Gastroesophageal sphincter (tissue), 4 donors: Measurements from ENCODE around the gene C1QB. TPM values are rescaled to one million over a fixed set of nuclear protein-coding genes. Genes with fewer than 3 reads are reported as not detected.
A peak's percentile ranks its signal among the peaks of the same experiment; 100 is the strongest.
"Not testable (repeated sequence)": the region's sequence is repeated elsewhere in the genome, so short reads cannot be mapped to it uniquely, and the experiment has no call there.

ENCODE experiments used
- ATAC-seq: fragments of 150-250 bp; one replicate; pipeline ENCODE4 v1.9.1; 2016; ENCODE audit warnings: mild to moderate bottlenecking, moderate library complexity
- H3K27ac ChIP-seq, 4 donors: fragments of 200-600 bp; sonication (generic) in 3 of 4; 1 replicate in 3 of 4; 2 replicates in 1 of 4; pipeline ENCODE4 v1.5.1; 2016 to 2019
- H3K27me3 ChIP-seq: fragments of 200-600 bp; sonication (generic); one replicate; pipeline ENCODE4 v1.5.1; 2019
- H3K36me3 ChIP-seq, 2 donors: fragments of 200-600 bp; sonication (generic); one replicate each; pipeline ENCODE4 v1.5.1; 2019; ENCODE audit warnings: control low read depth in 1 of 2
- H3K4me1 ChIP-seq, 3 donors: fragments of 200-600 bp; sonication (generic); 1 replicate in 2 of 3; 2 replicates in 1 of 3; pipeline ENCODE4 v1.5.1; 2016 to 2019; ENCODE audit warnings: control low read depth in 2 of 3
- H3K4me3 ChIP-seq, 2 donors: fragments of 200-600 bp; sonication (generic); one replicate each; pipeline ENCODE4 v1.5.1; 2019; ENCODE audit warnings: mild to moderate bottlenecking in 1 of 2, moderate library complexity in 1 of 2
- H3K9me3 ChIP-seq, 3 donors: fragments of 200-600 bp; sonication (generic); one replicate each; pipeline ENCODE4 v1.5.1; 2017 to 2019; ENCODE audit warnings: control low read depth in 2 of 3
- CTCF ChIP-seq, 4 experiments: fragments of 200-600 bp in 2 of 4; fragments of 450-650 bp in 2 of 4; sonication (generic) in 1 of 4; IDR thresholded peaks; one replicate each; pipeline ENCODE4 v1.5.1; 2017 to 2019; ENCODE audit warnings: antibody characterized with exemption in 4 of 4, mild to moderate bottlenecking in 2 of 4, moderate library complexity in 2 of 4
- EP300 ChIP-seq: sonication (generic); formaldehyde crosslinking; IDR thresholded peaks from one replicate; pipeline ENCODE4 v1.6.1; 2017; ENCODE audit warnings: antibody characterized with exemption, mild to moderate bottlenecking
- POLR2A ChIP-seq, 2 donors: fragments of 450-650 bp; IDR thresholded peaks; one replicate each; pipeline ENCODE4 v1.6.1; 2017; ENCODE audit warnings: antibody characterized with exemption in 2 of 2, mild to moderate bottlenecking in 2 of 2, moderate library complexity in 1 of 2
- POLR2AphosphoS5 ChIP-seq: sonication (generic); formaldehyde crosslinking; IDR thresholded peaks from one replicate; pipeline ENCODE4 v1.6.1; 2017; ENCODE audit warnings: antibody characterized with exemption
- WGBS, 2 donors: methylation state at CpG; one replicate each; pipeline ENCODE4 v1.1.5; 2018; ENCODE audit warnings: low coverage in 1 of 2; 5-methylcytosine and 5-hydroxymethylcytosine counted together
- total RNA-seq, 4 donors: library from RNA; depleted of rRNA; stranded (reverse); fragments of >200 nt; gene quantifications; one replicate each; pipeline ENCODE4 v1.1.0, GENCODE V29; 2016

Gene C1QB
- total RNA-seq, 4 donors from 2014 or later = 37.0 to 607 (median 249) TPM

GRCh38 chr1:22670352-22670975 lies 17.4 kb downstream of the C1QB start:
- no peak overlapping the region for H3K27ac ChIP-seq
- no peak overlapping the region for H3K4me3 ChIP-seq
- no peak for ATAC-seq
- no peaks in the 10 kb centered on the region for H3K36me3 ChIP-seq
- 48 to 50% methylated on average over 2 to 12 of the region's 12 CpGs for WGBS, 2 donors
- H3K27me3 ChIP-seq = peaks cover 76% of the 10 kb centered on the region
- no peaks in the 10 kb centered on the region for H3K9me3 ChIP-seq
- TF ChIP-seq EP300 (no peak), CTCF (IDR thresholded peaks at IDR 0.05) (no peak), POLR2A (IDR thresholded peaks at IDR 0.05) (no peak), POLR2AphosphoS5 (no peak)
- no peaks in the 10 kb centered on the region for H3K4me1 ChIP-seq

GRCh38 chr1:22671999-22672398 lies 19.0 kb downstream of the C1QB start:
- TF ChIP-seq EP300 = no peak
- no peak for TF ChIP-seq POLR2A (IDR thresholded peaks at IDR 0.05)
- TF ChIP-seq CTCF (IDR thresholded peaks at IDR 0.05) = no peak
- TF ChIP-seq POLR2AphosphoS5 = no peak
- H3K27ac ChIP-seq = no peak overlapping the region
- no peaks in the 10 kb centered on the region for H3K4me1 ChIP-seq
- H3K27me3 ChIP-seq = peaks cover 87% of the 10 kb centered on the region
- 80% methylated on average over 1 of the region's 4 CpGs; no CpG with 5 or more reads in 1 of the 2 donors for WGBS, 2 donors
- no peaks in the 10 kb centered on the region for H3K36me3 ChIP-seq
- ATAC-seq = no peak
- no peaks in the 10 kb centered on the region for H3K9me3 ChIP-seq
- H3K4me3 ChIP-seq = no peak overlapping the region

GRCh38 chr1:22673486-22674409 lies 20.7 kb downstream of the C1QB start:
- H3K27ac ChIP-seq = no peak overlapping the region
- 11 to 15% methylated on average over 5 to 6 of the region's 17 CpGs for WGBS, 2 donors
- H3K4me3 ChIP-seq = no peak overlapping the region
- TF ChIP-seq CTCF (IDR thresholded peaks at IDR 0.05) = peak in 2 of 4 experiments; percentile 42 to 52
- no peak for TF ChIP-seq POLR2AphosphoS5
- ATAC-seq = no peak
- H3K4me1 ChIP-seq = no peaks in the 10 kb centered on the region
- H3K27me3 ChIP-seq = peaks cover 90% of the 10 kb centered on the region
- no peaks in the 10 kb centered on the region for H3K36me3 ChIP-seq
- no peaks in the 10 kb centered on the region for H3K9me3 ChIP-seq

DNA sequence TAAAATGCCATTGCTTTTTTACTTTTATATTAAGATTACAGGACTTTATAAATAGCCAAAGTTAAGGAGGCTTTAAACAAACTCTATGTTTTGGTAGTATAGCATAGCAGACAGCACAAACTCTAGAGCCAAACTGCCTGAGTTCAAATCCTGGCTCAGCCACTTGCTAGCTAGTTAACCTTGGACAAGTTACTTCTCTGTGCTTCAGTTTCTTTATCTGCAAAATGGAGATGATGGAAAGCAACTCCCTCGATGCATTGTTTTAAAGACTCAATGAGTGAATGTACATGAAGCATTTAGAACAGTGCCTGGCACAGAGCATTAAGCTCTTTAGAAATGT lies 21.3 kb downstream of the C1QB start:
- 53 to 83% methylated on average over 1 of the region's 1 CpG for WGBS, 2 donors
- ATAC-seq = no peak
- H3K4me3 ChIP-seq = no peak overlapping the region
- no peak for TF ChIP-seq POLR2AphosphoS5
- TF ChIP-seq EP300 = no peak
- TF ChIP-seq POLR2A (IDR thresholded peaks at IDR 0.05) = no peak
- no peak for TF ChIP-seq CTCF (IDR thresholded peaks at IDR 0.05)
- H3K36me3 ChIP-seq = no peaks in the 10 kb centered on the region
- peaks cover 84% of the 10 kb centered on the region for H3K27me3 ChIP-seq
- no peak overlapping the region for H3K27ac ChIP-seq
- H3K4me1 ChIP-seq = no peaks in the 10 kb centered on the region
- H3K9me3 ChIP-seq = no peaks in the 10 kb centered on the region

DNA sequence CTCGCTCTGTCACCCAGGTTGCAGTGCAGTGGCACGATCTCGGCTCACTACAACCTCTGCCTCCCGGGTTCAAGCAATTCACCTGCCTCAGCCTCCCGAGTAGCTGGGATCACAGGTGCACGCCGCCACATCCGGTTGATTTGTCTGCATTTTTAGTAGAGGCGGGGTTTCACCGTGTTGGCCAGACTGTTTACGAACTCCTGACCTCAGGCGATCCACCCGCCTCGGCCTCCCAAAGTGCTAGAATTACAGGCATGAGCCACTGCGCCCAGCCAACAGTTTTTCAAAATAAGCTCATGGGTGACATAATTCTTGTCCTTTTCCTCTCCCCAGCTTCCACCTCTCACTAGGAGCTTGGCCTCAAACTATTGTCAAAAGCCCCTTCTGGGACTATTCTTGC lies 23.1 kb downstream of the C1QB start:
- not testable (repeated sequence) for H3K9me3 ChIP-seq, ATAC-seq, H3K4me1 ChIP-seq, H3K27ac ChIP-seq, H3K4me3 ChIP-seq, H3K36me3 ChIP-seq
- 73 to 84% methylated on average over 5 to 14 of the region's 15 CpGs for WGBS, 2 donors
- H3K27me3 ChIP-seq = peaks cover 66% of the 10 kb centered on the region
